Breast epithelium (tissue), 4 donors: ENCODE results near the gene ASAP2. TPM values are rescaled to one million over a fixed set of nuclear protein-coding genes. Genes with fewer than 3 reads are reported as not detected.

Experiments
- DNase-seq, 2 donors: peaks; one replicate each; pipeline ENCODE4 v3.0.0-alpha.2; 2019; ENCODE audit warnings: low spot score in 2 of 2
- H3K27ac ChIP-seq, 2 donors: fragments of 200-600 bp; sonication (generic) in 1 of 2; one replicate each; pipeline ENCODE4 v1.5.1; 2016 to 2019; ENCODE audit warnings: mild to moderate bottlenecking in 1 of 2
- H3K27me3 ChIP-seq, 2 donors: fragments of 200-600 bp; sonication (generic) in 1 of 2; one replicate each; pipeline versions ENCODE4 v1.5.1 to v1.6.0; 2017 to 2019; ENCODE audit warnings: control low read depth in 1 of 2, mild to moderate bottlenecking in 1 of 2
- H3K36me3 ChIP-seq: fragments of 200-600 bp; one replicate; pipeline ENCODE4 v1.5.1; 2019
- H3K4me1 ChIP-seq, 2 donors: fragments of 200-600 bp; sonication (generic); one replicate each; pipeline ENCODE4 v1.5.1; 2016 to 2019; ENCODE audit warnings: control low read depth in 1 of 2
- H3K4me3 ChIP-seq, 3 donors: fragments of 200-600 bp; sonication (generic); 1 replicate in 2 of 3; 2 replicates in 1 of 3; pipeline ENCODE4 v1.5.1; 2016 to 2019; ENCODE audit warnings: mild to moderate bottlenecking in 3 of 3, moderate library complexity in 2 of 3
- H3K9me3 ChIP-seq, 2 donors: fragments of 200-600 bp; sonication (generic) in 1 of 2; one replicate each; pipeline ENCODE4 v1.5.1; 2016 to 2019; ENCODE audit warnings: control low read depth in 1 of 2
- POLR2A ChIP-seq: fragments of 450-650 bp; IDR thresholded peaks from one replicate; pipeline ENCODE4 v1.6.1; 2016; ENCODE audit warnings: antibody characterized with exemption, mild to moderate bottlenecking, moderate library complexity
- POLR2AphosphoS5 ChIP-seq, 3 donors: sonication (generic); formaldehyde crosslinking; IDR thresholded peaks; one replicate each; pipeline ENCODE4 v1.6.1; 2017; ENCODE audit warnings: antibody characterized with exemption in 3 of 3
- intact Hi-C: fragments of 100-400 bp; cut with DNase I; formaldehyde crosslinking; loops from one replicate; pipeline ENCODE4 v1.15.1; 2023; ENCODE audit warnings: low total_unique reads
- total RNA-seq, 3 donors: library from RNA; depleted of rRNA; stranded (reverse); fragments of >200 nt; gene quantifications; one replicate each; pipeline ENCODE4 v1.1.0, GENCODE V29; 2016
- TF ChIP-seq, protein P1 (sequence below), 3 donors: fragments of 450-650 bp; IDR thresholded peaks; one replicate each; pipeline ENCODE4 v1.5.1; 2016 to 2017; ENCODE audit warnings: antibody characterized with exemption in 3 of 3, mild to moderate bottlenecking in 3 of 3, moderate library complexity in 3 of 3

ASAP2 gene
- total RNA-seq, 3 donors from 2014 or later, result 14.5 to 24.2 (median 21.0) TPM

DNA sequence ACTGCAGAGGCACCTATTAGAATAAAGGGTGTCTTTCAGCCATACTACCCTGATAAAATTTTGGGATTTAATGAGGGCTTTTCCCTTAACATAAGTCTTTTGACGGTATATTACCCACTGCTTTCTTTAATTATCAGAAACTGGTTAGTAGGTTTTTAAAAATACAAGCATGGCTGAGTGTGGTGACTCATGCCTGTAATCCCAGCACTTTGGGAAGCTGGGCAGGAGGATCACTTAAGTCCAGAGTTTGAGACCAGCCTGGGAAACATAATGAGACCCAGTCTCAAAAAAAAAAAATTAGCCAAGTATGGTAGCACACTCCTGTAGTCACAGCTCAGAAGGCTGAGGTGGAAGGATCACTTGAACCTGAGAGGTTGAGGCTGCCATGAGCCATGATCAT, 232.9 kb downstream of the ASAP2 start:
- Histone ChIP-seq H3K4me3 (no peak overlapping the region), H3K4me1 (no peaks in the 10 kb centered on the region), H3K36me3 (peaks cover 10% of the 10 kb centered on the region), H3K27me3 (no peaks in the 10 kb centered on the region), H3K9me3 (no peaks in the 10 kb centered on the region), H3K27ac (no peak overlapping the region)
- no peak for TF ChIP-seq POLR2A
- no peak for TF ChIP-seq POLR2AphosphoS5 (IDR thresholded peaks at IDR 0.05)
- TF ChIP-seq, protein P1, sequence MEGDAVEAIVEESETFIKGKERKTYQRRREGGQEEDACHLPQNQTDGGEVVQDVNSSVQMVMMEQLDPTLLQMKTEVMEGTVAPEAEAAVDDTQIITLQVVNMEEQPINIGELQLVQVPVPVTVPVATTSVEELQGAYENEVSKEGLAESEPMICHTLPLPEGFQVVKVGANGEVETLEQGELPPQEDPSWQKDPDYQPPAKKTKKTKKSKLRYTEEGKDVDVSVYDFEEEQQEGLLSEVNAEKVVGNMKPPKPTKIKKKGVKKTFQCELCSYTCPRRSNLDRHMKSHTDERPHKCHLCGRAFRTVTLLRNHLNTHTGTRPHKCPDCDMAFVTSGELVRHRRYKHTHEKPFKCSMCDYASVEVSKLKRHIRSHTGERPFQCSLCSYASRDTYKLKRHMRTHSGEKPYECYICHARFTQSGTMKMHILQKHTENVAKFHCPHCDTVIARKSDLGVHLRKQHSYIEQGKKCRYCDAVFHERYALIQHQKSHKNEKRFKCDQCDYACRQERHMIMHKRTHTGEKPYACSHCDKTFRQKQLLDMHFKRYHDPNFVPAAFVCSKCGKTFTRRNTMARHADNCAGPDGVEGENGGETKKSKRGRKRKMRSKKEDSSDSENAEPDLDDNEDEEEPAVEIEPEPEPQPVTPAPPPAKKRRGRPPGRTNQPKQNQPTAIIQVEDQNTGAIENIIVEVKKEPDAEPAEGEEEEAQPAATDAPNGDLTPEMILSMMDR (IDR thresholded peaks at IDR 0.05), result no peak
- DNase-seq, result no peak
- intact Hi-C loops, result no loop called here

DNA sequence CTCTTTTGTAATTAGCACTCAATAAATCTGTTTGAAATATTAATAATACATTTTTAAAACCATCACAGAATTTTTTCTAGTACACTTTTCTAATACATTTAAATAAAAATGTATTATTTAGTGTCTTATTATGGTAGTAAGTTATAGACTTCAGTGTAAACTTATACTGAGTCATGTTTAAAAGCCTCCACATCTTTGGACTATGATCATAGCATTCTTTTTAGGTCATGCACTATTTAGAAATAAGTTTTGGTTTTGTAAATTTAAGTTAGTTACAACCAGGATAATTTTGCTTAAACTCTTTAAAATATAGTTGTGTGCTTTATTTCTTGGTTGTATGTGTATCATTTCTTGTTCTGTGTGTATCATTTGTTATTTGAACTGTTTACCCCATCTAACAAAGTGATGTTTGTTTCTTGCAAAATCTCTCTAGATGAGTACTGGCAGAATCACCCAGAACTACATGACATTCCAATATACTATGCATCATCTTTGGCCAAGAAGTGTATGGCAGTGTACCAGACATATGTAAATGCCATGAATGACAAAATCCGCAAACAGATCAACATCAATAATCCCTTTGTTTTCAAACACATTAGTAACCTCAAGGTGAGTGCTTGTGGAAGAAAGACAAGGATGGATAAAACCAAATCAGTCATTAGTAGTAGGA, 233.6 kb downstream of the ASAP2 start:
- Histone ChIP-seq H3K27ac (no peak overlapping the region), H3K4me3 (no peak overlapping the region), H3K9me3 (no peaks in the 10 kb centered on the region), H3K36me3 (peaks cover 10% of the 10 kb centered on the region), H3K4me1 (no peaks in the 10 kb centered on the region), H3K27me3 (no peaks in the 10 kb centered on the region)
- no peak for DNase-seq
- TF ChIP-seq POLR2AphosphoS5 (IDR thresholded peaks at IDR 0.05), result no peak
- TF ChIP-seq POLR2A, result no peak
- intact Hi-C loops, result no loop called here

DNA sequence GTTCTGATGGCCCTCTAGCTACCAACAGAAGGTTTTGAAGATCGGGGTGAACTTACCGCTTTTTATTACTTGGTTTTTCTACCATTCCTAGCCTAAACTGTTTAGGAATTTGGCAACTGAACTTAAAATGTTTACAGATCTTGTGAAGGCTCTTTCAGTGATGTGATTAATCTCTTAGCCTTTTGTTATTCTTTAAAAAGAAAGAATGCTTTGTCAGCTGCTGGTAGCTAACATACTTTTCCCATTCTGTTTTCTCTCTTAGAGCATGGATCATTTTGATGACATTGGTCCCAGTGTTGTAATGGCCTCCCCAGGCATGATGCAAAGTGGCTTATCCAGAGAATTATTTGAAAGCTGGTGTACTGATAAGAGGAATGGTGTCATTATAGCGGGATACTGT, 234.9 kb downstream of the ASAP2 start:
- intact Hi-C loops, result no loop called here
- Histone ChIP-seq H3K9me3 (no peaks in the 10 kb centered on the region), H3K36me3 (peaks cover 10% of the 10 kb centered on the region), H3K27ac (no peak overlapping the region), H3K4me1 (no peaks in the 10 kb centered on the region), H3K4me3 (no peak overlapping the region), H3K27me3 (no peaks in the 10 kb centered on the region)
- DNase-seq, result no peak
- TF ChIP-seq POLR2AphosphoS5 (IDR thresholded peaks at IDR 0.05), result no peak
- TF ChIP-seq, protein P1 (IDR thresholded peaks at IDR 0.05), result no peak
- no peak for TF ChIP-seq POLR2A

DNA sequence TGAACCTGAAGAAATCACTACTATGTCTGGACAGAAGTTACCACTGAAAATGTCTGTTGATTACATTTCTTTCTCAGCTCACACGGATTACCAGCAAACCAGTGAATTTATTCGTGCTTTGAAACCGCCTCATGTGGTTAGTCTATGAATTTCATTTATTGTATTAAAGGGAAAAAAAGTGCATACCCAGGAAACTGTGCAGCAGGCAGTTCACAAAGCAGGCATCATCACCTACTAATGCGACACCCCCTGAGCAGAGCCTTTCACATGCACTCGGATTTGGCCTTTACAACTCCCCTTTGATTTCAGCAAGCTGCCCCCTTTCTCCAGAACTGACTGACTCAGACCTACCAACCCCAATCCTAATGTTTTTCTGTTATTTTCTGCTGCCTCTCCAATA, 236.9 kb downstream of the ASAP2 start:
- Histone ChIP-seq H3K9me3 (no peaks in the 10 kb centered on the region), H3K36me3 (peaks cover 10% of the 10 kb centered on the region), H3K4me3 (no peak overlapping the region), H3K27me3 (no peaks in the 10 kb centered on the region), H3K27ac (no peak overlapping the region), H3K4me1 (no peaks in the 10 kb centered on the region)
- DNase-seq, result no peak
- intact Hi-C loops, result no loop called here
- TF ChIP-seq POLR2AphosphoS5 (IDR thresholded peaks at IDR 0.05), result no peak
- no peak for TF ChIP-seq POLR2A
- TF ChIP-seq, protein P1 (IDR thresholded peaks at IDR 0.05), result no peak

DNA sequence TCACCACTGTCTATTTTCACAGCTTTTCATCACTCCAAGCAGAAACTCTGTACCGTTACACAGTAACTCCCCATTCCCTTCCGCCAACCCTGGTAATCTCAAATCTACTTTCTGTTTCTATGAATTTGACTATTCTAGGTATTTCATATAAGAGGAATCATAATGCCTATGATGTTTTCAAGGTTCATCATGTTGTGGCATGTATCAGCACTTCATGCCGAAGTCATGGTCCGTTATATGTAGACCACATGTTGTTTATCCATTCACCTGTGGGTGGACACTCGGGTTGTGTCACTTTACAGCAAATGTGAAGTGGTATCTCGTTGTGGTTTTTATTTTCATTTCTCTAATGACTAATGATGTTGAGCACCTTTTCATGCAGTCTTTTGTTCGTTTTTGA, 238.5 kb downstream of the ASAP2 start:
- intact Hi-C loops, result no loop called here
- Histone ChIP-seq H3K4me1 (no peaks in the 10 kb centered on the region), H3K9me3 (no peaks in the 10 kb centered on the region), H3K4me3 (no peak overlapping the region), H3K36me3 (peaks cover 10% of the 10 kb centered on the region), H3K27me3 (no peaks in the 10 kb centered on the region), H3K27ac (no peak overlapping the region)
- TF ChIP-seq, protein P1 (IDR thresholded peaks at IDR 0.05), result no peak
- TF ChIP-seq POLR2A (no peak), POLR2AphosphoS5 (IDR thresholded peaks at IDR 0.05) (no peak)
- DNase-seq, result no peak
